ENCODE data around the gene DIRAS2.
"Not testable (repeated sequence)": the region's sequence is repeated elsewhere in the genome, so short reads cannot be mapped to it uniquely, and the experiment has no call there.

The DIRAS2 gene, protein sequence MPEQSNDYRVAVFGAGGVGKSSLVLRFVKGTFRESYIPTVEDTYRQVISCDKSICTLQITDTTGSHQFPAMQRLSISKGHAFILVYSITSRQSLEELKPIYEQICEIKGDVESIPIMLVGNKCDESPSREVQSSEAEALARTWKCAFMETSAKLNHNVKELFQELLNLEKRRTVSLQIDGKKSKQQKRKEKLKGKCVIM

DNA sequence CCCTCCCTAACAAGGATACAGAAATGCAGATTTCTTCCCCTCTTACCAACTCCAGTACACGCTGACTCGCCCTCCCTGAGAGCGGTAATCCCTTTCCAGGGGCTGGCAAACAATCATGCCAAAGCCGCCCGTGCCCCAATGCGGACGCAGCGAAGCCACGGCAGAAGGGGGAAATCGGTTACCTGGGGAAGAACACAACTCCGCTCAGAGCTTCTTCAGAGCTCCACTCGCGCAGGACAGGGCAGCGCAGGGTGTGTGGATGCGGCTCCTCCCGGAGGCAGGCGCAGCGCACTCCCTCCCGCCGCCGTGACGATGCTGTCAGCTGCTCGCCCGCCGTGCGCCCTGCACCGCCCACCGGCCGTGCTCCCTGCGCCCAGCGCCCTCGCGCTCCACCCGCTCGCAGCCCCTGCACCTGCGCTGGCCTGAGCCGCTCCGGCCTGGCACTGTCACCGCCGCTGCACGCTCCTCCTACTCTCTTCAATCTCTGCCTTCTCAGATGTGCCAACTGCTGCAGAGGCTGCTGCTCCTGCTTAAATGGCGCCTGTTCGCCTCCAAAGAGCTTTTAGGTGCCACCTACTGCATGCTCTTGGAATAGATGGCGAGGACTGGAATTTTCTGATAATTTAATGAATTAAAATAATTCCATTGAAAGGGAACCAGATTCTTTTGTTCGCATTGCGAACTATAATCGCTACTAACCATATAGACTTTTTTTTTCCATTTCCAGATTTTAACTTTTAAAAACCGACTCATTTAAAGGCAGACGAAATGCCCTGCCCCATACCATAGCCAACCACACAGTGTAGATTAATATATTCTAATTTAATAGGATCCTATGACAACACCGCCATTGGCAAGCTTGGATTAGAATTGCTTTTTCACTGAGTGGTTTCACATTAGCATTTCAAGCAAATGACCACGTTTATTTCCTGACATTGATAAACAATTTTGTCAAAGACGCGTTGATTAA lies at the start of gene DIRAS2:
Gene DIRAS2 (minus strand): TSS at position 255 of the 970 bp plus-strand sequence. CDS start 28,997 bp downstream, outside the sequence.
- DNase-seq (ENCODE audit: low spot score), result no peak

DNA sequence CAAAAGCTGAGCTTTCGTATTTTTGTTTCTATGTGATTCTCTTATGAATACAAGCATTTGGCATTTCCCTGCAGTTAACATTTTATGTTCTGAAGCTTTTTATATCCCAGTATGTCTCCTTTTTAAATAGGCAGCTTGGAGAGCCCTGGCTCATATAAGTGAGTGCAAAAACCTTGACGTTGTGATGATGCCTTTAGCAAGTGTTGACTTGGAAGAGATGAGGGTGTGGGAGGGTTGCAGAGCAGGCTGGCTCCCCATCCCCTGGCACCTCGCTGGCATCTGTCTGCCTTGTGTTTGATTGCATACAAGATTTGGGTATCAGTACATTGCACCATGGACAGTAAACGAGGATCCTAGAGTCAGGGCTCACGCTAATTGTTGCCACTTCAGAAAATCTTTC lies 42.1 kb upstream of the DIRAS2 start:
- no peak for DNase-seq (ENCODE audit: low spot score)

DNA sequence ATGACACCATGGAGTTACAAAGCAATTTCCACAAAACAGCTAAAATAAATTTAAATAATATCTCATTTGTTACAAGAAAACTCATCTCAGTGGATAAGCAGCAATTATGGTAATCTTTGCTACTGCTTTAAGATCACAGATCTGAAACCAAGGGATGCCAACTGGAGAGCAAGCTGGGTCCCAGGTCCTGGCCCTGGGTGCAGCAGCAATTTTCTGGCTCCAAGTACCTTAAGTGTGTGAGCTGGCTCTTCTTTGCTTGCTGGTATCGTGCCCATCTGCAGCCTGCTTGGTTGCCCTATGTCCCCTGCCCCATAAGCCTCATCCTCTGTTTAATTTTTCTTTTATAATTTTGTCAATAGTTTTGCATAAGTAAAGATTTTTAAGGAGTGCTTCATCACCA lies 41.5 kb upstream of the DIRAS2 start:
- no peak for DNase-seq (ENCODE audit: low spot score)

DNA sequence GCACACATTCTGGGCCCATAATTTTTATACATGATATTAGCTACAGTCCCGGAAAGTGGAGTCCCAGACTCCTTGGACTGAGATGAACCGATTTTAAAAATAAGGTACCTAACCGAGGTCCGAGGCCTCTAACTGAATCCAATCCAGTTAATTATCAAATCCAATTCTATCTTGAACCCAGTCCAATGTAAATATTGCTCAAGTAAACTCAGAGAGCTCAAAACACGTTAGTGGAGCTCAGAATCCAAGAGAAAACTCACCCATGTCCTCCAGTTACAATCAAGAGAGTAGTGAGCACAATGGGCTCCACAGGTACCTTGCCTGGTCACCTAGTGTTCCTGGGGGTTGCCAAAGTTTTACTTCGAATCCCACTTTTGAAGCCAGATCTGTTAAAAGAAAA lies 37.9 kb upstream of the DIRAS2 start:
- DNase-seq (ENCODE audit: low spot score), result no peak

DNA sequence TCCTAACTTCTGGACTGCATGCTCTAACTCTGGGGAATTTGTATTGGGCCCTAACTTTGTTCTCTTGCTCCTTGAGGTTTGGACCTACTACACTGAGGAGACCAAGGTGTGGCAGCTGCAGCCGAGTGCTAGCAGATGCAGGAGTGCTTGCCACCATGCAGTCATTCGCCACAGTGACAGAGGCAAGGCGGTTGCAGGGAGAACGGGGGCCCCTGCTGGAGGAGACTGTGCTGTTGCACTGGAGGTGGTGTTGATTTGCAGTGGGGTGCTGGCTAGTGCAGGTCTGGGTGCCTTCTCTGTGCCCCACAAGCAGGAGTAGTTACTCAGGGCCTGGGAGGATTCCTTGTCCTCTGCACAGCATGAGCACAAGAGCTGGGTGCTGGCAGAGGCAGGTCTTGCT lies 22.4 kb upstream of the DIRAS2 start:
- peak; percentile 16 for DNase-seq (ENCODE audit: low spot score)

DNA sequence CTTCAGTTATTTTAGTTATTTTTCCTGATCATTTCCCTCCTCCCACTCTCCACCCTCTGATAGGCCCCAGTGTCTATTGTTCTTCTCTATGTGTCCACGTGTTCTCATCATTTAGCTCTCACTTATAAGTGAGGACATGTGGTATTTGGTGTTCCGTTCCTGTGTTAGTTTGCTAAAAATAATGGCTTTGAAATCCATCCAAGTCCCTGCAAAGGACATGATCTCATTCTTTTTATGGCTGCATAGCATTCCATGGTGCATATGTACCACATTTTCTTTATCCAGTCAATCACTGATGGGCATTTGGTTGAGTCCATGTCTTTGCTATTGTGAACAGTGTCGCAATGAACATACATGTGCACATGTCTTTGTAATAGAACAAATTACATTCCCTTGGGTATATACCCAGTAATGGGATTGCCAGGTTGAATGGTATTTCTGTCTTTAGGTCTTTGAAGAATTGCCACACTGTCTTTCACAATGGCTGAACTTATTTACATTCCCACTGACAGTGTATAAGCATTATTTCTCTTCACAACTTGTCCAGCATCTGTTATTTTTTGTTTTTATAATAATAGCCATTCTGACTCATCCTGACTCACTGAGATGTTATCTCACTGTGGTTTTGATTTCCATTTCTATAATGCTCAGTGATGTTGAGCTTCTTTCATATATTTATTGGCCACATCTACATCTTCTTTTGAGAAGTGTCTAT lies 17.2 kb upstream of the DIRAS2 start:
- DNase-seq (ENCODE audit: low spot score), result no peak

DNA sequence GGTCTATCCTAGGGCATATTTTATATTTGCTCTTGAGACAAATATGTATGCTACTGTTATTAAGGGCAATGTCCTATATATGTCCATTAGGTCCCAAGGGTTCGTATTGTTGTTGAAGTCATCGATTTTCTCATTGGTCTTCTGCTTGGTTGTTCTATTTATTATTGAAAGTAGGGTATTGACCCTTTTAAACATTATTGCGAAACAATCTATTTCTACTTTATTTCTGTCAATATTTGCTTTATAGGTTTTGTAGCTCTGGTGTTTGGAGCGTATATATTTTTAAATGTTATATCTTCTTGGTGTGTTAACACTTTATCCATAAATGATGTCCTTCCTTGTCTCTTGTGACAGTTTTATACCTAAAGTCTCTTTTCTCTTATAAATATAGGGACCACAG lies 16.2 kb upstream of the DIRAS2 start:
- no peak for DNase-seq (ENCODE audit: low spot score)

DNA sequence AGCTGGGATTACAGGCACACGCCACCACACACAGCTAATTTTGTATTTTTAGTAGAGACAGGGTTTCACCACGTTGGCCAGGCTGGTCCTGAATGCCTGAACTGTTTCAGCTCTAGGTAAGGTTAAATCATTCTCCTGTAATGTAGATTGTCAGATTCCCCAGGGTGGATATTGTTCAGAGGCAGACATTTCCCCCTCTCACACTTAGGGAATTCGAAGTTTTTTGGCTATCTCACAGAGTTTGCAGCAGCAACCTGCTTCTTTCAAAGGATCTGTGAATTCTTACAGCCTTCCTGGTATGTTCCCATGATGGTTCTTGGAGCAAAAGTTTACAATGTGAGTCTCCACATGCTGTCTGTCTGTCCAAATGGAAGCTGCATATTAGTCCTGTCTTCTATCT lies 15.6 kb upstream of the DIRAS2 start:
- DNase-seq (ENCODE audit: low spot score), result no peak

DNA sequence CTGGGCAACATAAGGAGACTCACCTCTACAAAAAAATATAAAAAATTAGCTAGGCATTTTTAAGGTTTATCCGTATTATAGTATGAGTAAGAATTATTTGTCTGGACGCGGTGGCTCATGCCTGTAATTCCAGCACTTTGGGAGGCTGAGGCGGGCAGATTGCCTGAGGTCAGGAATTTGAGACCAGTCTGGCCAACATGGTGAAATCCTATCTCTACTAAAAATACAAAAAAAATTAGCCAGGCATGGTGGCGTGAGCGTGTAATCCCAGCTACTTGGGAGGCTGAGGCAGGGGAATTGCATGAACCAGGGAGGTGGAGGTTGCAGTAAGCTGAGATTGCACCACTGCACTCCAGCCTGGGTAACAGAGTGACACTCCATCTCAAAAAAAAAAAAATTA lies 14.3 kb upstream of the DIRAS2 start:
- not testable (repeated sequence) for DNase-seq (ENCODE audit: low spot score)

DNA sequence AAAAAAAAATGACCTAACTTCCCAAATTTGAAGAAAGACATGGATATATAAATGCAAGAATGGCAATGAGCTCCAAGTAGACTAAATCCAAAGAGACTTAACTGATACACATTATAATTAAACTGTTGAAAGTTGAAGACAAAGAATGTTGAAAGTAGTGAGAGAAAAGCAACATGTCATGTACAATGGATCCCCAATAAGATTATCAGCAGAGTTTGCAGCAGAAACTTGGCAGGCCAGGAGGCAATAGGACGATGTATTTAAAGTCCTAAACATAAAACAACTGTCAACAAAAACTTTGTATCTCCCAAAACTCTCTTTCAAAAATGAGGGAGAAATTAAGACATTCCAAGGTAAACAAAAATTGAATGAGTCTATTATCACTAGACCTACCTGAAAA lies 8.6 kb upstream of the DIRAS2 start:
- no peak for DNase-seq (ENCODE audit: low spot score)

DNA sequence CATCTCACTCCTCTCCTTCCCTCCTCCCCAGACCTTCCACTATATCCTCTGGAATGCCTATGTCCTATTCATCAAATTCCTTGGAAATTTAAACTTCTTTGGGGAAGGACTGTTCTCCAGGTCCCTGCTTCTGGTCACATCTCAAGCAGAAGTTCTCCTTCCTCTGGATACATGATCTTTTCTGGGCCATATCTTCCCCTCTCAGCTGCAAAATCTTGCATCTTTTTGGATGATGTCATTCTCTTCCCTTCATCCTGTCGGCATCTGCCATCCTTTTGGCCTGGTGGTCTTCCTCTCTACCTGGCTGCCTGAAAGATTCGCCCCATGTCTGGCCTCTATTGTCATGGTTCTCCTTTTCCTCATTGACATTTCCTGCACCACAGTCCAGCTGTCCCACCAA lies 5.2 kb upstream of the DIRAS2 start:
- DNase-seq (ENCODE audit: low spot score), result no peak

DNA sequence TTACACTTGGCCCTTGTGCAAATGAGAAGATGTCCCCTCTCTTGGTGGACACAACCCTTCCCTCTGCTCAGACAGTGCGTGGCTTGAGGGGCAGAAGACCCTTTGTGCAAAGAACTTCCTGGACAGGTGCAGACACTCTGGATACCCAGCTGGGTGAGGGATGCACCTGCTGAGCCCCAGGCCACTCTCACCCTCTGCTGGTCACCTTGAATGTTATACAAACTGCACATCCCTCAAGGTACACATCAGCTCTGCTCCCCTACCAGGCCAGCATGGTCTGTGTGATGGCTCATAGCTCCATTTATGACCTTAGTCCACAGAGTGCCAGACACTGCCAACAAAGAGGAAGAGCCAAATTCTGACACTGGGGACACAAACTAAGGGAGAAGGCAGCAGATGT lies 3.1 kb upstream of the DIRAS2 start:
- no peak for DNase-seq (ENCODE audit: low spot score)

DNA sequence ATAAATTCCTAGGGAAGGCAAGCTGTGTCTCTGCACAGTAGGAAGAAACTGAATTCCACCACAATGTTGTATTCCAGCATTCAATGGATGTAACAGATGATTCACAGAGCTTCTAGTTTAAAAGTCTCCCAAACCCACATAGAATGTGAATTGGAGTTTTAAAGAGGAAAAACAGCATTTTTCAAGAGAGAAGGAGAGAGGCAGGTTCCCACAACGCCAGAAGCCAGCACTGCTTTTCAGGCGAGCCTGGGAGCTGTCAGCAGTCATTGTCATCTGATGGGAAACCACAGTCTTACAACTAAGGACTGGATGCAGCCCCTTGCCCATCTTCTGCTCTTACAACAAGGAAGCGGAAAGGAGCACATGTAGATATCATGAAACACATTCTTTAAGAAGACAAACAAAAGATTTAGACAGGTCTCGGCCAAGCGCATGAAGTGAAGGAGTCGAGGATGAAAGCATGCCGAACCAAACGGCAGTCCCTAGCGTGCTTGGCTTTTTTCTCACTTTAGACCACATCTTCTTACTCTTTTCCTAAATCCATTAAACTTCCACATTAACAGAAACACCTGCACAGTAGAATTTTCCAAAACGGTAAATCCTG lies 638 bp downstream of the DIRAS2 start:
- no peak for DNase-seq (ENCODE audit: low spot score)

DNA sequence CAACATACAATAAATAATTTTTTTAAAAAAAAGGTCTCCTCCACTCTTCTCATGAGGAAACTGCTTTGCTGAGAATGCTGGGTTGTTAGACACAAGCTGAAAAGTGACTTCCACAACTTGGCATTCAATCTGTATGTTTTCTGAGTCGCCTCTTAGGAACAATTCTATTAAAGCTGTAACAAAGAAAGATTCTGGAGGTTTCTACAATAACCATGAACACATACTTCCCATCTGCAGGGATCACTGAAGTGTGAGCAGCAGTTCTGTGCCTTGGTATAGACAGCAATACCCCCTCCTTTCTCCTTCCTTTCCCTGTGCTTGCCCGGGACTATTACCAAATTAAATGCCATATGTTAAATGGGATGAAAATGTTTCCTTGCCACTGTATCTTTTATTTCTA lies 1.5 kb downstream of the DIRAS2 start:
- DNase-seq (ENCODE audit: low spot score), result no peak

DNA sequence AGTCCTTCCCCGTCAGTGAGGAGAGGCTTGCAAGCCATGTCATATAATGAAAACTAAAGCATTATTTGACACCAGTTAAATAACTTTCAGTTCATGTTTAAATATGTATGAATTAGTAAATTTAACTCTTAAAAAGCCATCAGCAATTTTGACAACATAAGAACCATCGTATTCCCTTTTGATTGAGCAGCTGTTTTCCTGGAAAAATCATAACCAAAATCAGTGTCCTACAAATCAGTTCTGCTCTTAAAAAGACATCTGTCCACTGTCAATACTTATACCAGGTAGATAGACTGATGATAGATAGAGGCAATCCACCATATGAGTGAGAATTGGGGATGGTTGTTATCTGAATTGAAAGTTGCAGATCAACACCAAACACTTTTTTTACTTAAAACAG lies 2.3 kb downstream of the DIRAS2 start:
- no peak for DNase-seq (ENCODE audit: low spot score)

DNA sequence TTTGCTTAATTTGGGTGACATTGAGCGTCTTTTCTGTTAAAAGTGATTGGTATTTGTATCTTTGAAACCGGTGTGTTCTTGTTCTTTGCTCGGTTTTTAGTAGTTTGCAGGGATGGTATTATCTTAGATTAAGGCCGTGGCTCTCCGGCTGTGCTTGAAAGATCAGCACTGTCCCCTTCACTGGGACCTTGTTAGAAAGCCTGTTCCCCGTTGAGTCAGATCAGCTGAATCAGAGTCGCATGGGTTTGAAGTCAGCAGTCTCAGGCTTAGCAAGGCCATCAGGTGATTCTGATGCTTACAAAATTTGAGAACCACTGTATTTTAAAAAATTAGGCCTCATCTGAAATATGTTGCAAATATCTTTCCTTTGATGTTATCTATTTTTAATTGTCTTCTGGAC lies 5.0 kb downstream of the DIRAS2 start:
- no peak for DNase-seq (ENCODE audit: low spot score)

DNA sequence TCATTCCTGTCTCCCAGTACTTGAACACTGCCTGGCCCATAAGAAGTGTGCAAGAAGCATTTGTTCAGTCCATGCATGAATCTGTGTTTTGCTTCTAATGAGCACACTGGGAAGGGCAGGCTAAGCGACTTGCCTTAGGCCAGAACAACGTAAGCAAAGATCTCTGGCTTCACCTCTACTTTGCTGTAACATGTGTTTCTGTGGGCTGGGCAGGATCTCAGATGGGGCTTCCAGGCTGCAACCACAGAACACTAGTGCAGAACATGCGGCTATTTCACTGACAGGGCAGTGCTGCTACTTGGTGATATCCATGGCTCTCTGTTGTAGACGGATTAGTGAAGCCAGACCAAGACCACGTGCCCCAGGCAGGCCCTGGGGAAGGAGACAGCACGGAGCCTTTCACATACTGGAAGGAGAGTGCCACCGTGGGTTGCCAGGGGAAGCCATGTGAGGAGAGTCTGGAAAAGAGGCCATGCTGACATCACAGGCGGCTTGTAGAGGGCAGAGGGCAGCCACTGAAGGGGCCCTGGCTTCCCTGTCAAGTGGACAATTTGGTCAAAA lies 9.9 kb downstream of the DIRAS2 start:
- DNase-seq (ENCODE audit: low spot score), result no peak

DNA sequence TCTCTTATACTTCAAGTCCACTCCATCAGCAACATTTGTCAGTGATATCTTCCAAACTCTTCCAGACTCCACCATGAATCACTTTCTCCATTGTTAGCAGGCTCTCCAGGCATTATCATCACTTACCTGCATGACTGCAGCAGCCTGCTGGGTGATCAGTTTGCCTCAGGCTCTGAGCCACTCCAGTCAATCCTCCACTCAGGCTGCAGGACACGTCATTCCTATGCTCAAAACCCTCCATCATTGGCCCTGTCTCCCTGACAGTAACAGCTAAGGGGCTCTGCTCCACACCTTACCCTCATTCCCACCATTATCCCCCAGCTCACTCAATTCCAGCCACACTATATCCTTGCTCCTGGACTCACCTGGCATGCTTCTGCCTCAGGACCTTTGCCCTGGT lies 10.7 kb downstream of the DIRAS2 start:
- DNase-seq (ENCODE audit: low spot score), result no peak

DNA sequence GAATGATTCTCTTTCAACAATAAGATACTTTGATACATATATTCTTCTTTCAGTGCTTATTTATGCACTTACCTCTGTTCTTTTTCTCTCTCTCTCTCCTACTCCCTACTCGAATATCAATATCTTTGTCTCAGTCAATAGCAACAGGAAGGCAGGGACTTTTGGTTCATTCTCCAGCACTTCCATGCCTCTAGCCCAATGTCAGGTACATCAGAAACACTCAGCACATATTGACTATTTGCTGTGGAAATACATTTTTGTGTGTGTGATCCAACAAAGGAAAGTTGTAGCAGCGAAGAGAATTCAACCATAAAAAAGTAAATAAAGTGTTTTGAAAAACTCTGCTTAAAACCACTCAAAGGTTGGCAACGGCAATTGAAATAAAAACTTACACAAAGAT lies 12.6 kb downstream of the DIRAS2 start:
- no peak for DNase-seq (ENCODE audit: low spot score)

DNA sequence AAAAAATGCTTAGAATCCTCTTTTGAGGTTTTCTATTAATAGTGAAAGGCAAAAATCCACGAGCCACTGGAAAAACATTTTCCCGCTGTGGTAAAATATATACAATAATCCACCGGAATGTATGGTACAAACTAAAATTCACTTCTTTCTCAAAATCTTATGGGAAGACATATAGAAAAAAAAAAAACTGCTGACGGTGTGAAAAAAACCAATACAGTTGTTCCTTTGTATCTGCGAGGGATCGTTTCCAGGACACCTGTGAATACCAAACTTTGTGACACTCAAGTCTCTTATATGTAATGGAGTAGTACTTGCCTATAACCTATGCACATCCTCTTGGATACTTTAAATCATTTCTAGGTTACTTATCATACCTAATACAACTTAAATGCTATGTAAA lies 13.3 kb downstream of the DIRAS2 start:
- DNase-seq (ENCODE audit: low spot score), result no peak

DNA sequence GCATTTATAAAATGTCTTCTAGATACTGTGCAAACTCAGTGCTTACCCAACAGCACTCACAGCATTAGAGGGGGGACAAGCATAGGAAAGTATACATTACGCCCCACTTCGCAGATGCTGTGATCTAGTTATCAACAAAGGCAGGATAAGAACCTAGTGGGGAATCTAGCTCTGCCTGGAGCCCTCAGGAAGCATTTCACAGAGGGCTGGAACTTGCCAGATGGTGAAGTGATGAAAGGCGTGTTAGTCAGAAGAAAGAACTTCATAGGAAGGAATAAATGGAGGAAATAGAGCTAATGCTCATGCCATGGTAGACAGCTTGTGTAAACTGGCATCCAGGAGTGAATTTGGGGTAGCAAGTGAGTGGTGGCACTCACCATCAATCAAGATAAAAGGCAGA lies 25.8 kb downstream of the DIRAS2 start:
- DNase-seq (ENCODE audit: low spot score), result no peak

DNA sequence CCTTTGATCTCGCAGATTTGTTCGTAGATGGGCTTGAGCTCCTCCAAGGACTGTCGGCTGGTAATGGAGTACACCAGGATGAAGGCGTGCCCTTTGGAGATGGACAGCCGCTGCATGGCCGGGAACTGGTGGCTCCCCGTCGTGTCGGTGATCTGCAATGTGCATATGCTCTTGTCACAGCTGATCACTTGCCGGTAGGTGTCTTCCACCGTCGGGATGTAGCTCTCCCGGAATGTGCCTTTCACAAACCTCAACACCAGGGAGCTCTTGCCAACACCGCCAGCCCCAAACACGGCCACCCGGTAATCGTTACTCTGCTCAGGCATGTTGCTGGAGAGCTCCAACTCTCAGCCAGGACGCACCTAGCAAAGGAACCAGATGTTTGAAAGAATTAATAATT lies 29.1 kb downstream of the DIRAS2 start:
- no peak for DNase-seq (ENCODE audit: low spot score)
